ENCODE results near the gene AKR7A3.
"Not testable (repeated sequence)": the region's sequence is repeated elsewhere in the genome, so short reads cannot be mapped to it uniquely, and the experiment has no call there.

AKR7A3 gene

DNA sequence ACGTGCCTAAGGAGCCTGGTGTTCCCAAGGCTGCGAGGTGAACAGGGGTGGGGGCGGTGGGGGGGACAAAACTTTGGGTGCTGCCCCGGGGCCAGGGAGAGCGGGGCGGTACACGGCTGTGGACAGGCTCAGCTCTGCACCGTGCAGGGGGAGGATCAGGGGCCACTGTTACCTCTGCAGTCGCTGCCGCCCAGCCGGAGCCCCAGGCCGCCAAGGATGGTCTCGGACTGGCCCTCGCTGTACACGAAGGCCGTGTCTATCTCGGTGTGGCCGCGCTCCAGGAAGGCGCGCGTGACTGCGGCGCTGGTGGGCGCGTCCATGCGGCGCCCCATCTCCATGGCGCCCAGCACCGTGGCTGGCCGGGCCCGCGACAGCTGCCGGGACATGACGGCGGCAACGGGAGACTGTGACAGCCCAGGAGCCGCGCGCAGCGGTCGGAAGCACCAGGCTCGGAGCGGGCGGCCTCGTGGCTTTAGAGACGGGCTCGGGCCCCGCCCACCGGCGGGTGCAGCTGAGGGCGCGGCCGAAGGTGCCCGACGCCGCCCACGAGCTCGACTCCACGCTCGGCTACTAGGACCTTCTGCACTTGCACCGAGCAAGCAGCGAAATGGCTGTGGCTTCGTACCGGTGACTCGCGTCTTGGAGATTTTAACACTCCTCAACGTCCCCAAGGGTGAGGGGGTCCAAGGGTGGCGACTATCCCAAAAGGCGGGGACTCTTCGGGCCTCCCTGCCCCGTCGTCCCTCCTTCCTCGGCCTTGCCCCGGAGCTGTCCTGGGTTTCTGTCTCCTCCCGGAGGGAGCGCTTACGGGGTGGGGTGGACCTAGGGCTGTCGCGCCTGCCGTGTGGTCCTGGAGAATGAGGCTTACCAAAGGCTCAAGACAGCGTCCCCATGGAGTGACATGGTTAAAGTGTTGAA is at the start of gene AKR7A3:
TSS of gene AKR7A3 (minus strand) at position 447 of the 918 bp plus-strand sequence. CDS start at position 386, 61 bp downstream.
- FAIRE-seq, result not testable (repeated sequence)

DNA sequence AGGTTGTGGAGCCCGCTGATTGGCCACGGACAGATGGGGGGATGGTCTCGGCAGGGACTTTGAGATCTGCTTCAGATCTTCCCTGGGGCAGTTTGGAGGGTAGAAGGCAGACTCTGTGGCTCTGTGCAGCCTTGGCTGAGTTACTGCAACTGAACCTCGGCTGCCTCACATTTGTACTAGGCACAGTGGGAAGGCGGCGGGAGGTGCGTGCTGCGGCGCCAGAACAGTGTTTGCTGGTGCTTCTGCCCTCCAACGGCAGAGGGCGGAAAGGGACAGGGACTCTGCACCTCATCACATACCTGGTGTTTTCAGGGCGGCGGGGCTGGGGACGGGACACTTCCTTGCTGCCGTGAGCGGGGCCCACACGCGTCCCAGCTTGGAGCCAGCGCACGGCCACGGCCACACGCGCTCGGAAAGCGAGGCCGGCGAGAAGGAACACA is 49.8 kb upstream of the AKR7A3 start:
- no peak for FAIRE-seq

DNA sequence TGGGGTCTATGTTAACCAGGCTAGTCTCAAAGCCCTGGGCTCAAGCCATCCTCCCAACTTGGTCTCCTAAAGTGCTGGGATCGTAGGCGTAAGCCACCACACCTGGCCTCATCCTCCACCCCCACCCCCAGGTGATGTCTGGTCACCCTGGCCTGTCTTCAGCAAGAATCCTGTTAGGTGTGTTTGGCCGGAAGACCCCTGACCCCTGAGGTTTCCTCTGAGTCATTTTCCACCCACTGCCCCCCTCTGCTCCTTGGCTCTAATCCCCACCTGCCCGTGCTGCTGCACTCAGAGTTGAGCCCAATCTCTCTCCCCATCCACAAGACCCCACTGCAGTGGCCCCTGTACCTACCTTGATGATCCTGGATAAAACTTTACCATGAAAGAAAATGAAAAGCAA is 48.7 kb upstream of the AKR7A3 start:
- FAIRE-seq, result no peak

DNA sequence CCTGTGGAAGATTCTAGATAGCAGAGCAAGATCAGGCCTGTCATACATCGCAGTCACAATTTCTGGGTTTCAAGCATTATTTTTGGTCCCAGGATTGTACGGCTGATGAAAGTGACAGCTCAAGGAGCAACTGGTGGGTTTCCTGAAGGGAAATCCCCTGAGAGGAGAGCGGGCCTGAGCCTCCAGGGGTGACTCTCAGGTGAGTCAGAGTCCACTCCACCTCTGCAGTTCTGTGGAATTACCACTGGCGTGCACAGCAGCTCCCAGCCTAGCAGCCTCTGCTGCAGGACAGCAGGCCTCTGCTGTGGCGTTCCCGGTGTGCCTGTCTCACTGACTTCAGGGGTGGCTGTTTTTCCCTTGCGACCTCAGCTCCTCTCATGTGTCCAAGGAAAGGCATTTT is 48.0 kb upstream of the AKR7A3 start:
- no peak for FAIRE-seq

DNA sequence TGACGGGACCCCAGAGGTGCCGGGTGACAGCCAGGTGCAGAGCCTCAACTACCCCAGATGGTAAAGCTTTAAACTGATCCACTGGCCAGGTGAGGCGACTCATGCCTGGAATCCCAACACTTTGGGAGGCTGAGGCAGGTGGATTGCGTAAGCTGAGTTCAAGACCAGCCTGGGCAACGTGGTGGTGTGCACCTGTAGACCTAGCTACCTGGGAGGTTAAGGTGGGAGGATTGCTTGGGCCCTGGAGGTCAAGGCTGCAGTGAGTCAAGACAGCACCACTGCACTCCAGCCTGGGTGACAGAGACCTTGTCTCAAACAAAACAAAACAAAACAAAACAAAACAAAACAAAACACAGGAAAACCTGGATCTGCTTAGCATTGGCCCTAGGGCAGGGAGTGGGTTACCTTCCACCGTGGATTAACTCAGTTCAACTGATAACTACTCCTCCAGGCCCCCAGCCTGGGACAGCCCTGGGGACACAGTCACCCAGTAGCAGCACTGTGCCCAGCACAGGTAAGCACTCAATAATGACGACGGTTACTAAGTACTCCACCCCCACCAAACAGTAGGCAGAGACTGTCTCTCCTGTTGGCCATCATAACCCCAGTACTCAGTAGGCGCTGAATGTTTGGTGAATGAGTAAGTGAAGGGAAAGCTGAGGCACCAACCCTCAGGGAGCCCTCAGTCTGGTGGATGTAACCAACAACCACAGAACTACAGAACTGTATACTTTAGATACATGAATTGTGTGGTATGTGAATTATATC is 45.2 kb upstream of the AKR7A3 start:
- no peak for FAIRE-seq

DNA sequence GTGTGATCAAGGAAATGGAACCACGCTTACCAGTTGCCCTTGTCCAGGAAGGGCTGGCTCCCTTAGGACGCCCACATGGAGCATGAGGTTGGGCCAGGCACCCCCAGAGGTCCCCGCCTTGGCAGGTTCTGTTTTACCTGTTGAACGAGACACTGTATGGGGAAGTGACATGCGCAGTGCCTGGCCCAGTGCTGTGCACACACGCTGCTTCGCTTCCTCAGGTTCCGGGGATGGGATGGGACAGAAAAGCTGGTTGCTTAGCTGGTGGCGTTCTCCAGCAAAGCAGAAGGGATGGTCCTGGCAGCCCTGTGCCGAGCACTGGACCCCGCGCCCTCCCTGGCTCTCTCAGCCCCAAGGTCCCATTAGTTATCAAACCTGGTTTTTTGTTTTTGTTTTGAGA is 44.3 kb upstream of the AKR7A3 start:
- FAIRE-seq, result no peak

DNA sequence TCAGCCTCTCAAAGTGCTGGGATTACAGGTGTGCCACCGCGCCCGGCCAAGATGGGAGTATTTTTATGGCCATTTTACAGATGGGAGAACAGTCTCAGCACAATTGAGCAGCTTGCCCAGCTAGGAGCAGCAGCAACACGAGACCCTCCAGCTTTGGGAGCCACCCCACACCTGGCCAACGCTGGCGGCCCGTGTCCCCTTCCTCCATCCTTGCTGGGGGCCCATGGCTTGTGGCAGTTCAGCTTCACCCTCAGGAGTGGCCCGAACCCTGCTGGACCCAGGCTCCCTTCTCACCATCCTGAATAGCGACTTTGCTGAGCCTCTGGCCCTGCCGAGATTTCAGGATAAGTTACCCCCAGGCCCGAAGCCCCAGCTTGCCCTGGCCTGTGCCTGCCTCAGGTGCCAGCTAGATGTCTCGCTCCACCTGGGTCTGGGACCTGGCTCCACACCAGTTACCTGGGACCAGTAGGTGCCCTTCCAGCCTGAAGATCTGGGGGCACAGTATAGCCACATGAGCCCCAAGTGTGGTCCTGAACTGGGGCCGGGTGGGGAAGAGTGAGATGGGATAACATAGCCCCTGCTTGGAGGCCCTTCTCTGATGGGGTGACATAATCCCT is 42.8 kb upstream of the AKR7A3 start:
- no peak for FAIRE-seq

DNA sequence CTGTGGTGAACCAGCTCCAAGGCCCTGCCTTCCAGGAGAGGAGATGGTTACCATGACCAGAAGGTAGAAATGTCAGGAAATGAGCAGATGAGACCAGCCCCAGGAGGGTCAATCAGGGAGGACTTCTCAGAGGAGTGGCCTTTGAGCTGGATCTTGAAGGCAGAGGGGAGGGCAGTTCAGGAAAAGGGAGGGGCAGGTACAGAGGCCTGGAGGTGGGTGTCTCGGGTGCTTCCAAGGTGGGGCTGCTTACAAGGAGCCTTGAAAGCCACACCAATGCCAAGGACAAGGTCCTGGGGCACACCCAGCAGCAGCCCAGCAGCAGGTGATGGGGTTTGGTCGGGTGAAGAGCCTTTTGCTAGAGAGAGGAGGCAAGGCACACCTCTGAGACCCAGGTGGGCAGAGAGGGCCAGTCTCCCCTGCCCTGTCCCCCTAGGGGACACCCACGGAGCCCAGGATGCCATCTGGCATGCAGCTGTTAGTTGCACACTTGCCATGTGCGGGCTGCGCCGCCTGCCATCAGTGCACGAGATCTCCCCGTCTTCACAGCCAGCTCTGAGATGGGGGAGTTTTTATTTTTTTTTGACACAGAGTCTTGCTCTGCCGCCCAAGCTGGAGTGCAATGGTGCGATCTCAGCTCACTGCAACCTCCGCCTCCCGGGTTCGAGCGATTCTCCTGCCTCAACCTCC is 42.0 kb upstream of the AKR7A3 start:
- FAIRE-seq, result no peak

DNA sequence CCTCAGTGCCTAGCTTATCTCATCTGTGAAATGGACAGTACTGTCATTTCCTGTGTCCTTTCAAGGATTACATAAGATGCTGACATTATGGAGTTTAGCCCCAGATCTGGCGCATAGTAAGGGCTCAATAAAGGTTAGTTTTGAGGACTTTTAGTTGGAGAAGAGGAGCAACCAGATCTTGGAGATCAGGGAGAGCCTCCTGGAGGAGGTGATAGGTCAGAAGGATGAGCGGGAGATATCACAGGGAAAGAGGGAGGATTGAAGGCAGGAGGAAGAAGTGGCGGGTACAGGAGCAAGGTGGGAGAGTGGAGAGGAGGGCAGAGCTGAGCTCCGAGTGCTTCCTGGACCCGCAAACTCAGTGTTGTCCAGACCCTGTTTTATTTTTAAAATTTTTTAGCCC is 41.0 kb upstream of the AKR7A3 start:
- FAIRE-seq, result no peak

DNA sequence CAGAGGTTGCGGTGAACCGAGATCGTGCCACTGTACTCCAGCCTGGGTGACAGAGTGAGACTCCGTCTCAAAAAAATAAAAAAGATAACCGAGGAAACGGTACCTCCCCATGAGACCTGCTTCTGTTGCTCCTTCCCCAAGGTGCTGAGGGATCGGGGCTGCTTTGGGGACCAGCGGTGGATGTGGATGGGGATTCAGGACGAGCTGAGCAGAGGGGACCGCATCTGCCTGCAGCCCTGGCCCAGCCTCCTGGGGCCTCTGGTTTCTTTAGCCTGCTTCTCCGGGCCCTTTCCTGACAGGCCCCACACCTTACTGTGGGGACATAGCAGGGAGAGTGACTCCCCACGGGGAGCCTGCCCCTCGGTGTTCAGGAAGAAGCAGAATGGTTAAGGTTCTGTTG is 40.6 kb upstream of the AKR7A3 start:
- no peak for FAIRE-seq

DNA sequence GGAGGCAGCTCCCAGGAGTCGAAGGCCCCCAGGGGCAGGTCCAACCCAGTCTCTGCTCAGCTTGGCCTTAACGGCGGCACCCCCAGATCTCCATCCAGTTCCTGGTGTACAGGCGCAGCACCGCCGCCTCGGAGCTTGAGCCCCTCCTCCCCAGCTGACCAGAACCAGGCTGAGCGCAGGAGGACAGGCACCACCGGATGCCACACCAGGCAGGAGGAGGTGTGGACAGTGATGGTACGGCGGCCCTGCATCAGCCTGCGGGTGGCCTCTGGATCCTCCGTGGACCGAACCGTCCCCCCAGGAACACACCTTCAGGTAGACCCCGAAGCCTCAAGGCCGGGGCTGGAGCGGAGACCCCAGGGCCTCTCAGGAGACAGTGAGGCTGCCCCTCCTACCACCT is 39.9 kb upstream of the AKR7A3 start:
- no peak for FAIRE-seq

DNA sequence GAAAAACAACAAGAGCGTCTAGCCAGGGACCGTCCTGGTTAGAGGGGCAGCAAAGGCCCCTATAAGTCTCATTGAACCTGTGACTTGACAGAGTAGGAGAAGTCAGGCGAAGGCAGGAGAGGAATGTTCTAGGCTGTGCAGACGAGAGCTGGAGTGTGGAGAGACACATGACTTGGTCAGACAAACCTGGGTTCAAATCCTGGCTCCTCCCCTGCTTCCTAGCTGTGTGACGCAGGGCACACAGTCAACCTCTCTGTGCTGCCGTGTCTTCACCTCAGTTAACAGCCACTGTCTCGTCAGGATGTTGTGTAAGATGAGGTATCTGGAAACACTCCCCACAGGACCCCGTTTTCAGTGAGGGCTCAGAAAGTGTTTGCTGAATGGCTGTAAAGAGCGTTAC is 39.2 kb upstream of the AKR7A3 start:
- no peak for FAIRE-seq

DNA sequence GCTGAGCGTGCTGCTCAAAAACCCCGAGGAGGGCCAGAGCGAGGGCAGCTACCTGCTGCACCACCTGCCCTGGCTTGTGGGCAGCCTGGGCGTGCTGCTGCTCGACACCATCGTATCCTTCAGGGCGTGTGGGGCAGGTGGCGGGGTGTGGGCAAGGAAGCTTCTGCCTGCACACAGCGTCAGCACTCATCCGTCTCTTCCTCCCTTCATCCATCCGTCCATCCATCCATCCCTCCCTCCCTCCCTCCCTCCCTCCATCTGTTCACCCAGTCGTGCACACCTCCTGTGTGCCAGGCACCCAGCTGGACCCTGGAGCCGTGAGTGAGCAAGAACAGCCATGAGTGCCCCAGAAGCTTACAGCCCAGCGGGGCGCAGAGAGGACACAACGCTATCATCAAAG is 38.7 kb upstream of the AKR7A3 start:
- FAIRE-seq, result no peak

DNA sequence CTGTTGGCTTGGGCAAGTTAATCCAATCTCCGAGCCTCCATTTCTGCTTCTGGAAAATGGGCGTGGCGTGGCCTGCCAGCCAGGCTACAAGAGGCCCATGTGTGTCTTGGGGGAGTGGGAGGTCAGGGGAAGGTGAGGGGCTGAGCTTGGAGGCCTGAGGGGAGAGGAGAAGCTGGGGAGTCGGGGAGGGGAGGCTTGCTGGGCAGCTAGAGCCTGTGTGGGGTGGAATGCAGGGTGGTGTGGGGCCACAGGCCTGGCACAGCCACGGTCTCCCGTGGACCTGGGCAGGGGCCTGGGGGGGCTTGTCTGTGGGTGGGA is 38.1 kb upstream of the AKR7A3 start:
- FAIRE-seq, result no peak

DNA sequence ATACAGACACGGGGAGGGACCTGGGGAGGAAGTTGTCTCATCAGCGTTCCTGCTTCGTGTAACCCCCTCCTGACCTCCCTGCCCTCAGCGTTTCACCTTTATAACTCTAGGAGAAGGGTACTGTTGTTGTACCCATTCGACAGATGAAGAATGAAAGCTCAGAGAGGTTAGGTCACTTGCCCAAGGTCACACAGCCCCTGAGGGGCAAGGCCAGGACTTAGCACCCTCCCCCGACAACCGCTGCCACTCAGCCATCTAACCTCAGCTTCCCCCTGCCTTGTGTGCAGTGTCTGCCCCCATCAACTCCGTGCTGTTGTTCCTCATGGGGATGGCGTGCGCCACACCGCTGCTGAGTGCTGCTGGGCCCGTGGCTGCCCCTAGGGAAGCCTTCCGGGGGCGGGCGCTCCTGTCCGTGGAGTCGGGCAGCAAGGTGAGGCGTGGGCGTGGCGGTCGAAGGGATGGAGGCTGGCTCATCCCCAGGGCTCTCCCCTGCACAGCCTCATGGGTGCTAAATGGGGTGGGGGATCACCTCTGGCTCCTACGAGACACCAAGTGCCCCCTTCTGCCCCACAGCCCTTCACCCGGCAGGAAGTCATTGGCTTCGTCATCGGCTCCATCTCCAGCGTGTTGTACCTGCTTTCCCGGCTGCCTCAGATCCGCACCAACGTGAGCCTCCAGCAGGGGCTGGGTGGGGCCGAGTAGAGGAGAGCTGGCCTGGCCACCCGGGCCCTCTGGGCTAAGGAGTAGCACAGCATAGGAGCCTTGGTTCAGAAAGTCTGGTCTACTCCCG is 37.6 kb upstream of the AKR7A3 start:
- no peak for FAIRE-seq

DNA sequence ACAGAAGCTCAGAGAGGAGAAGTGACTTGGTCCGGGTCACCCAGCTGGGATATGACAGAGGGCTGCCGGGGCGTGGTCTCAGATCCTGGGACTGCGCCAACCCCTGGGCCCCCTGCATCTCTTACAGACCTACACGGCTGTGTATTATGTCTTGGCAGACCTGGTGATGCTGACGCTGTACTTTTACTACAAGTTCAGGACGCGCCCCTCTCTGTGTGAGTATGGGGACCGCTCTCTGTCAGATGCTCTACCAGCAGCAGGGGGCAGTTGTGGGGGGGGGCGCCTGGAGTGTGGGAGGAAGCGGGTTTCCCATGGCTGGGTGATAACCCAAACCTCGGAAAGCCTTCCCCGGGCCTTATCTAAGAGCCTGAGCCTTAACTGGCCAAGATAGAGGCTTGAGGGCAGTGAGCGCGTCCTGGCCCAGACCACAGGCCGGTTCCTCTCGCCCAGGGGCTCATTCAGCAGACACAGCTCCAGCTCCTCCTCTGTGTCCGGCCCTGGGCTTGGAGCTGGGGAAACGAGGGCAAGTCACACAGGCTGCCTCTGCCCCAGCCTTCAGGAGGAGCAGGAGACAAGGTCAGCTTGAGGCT is 36.9 kb upstream of the AKR7A3 start:
- no peak for FAIRE-seq

DNA sequence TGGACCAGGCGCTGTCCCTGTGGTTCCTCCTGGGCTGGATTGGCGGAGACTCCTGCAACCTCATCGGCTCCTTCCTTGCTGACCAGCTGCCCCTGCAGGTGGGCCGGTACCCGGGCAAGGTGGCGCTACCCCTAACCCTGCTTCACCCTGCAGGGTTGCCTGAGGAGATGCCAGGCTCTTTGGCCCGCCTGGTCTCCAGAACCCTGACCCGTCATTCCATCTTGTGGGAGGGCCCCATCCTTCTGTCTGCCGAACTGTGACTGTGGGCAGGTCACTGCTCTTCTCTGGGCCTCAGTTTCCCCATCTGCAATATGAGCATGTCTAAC is 36.1 kb upstream of the AKR7A3 start:
- FAIRE-seq, result no peak

DNA sequence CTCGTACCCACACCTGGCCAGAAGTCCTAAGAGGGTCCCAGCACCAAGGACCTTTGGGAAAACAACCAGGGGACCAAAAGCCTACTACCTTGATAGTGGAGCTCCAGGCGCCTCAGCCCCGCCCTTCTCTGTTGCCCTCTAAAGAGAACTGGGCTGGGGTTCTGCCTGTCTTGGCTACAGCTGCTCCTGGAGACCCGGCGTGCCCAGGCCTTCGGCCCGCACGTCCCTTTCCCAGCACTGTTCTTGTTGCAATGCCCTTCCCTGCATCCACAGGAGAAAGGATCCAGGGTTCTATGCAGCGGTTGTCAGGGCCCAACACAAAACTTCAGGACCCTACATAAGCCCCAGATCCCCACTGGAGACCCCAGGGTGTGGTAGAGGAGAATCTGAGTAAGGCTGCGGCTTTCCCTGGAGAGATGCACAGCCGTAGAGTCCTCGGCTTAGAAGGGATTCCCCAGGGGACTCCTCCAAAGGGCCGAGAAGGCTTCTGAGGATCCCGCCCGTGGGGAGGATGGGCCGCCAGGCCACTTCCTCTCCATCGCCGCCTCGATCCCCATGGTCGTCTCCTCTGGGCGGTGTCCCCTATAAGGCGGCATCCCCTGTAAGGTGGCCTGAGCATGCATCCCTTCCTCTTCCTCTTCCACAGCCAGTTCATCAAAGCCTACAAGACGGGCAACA is 35.6 kb upstream of the AKR7A3 start:
- FAIRE-seq, result no peak

DNA sequence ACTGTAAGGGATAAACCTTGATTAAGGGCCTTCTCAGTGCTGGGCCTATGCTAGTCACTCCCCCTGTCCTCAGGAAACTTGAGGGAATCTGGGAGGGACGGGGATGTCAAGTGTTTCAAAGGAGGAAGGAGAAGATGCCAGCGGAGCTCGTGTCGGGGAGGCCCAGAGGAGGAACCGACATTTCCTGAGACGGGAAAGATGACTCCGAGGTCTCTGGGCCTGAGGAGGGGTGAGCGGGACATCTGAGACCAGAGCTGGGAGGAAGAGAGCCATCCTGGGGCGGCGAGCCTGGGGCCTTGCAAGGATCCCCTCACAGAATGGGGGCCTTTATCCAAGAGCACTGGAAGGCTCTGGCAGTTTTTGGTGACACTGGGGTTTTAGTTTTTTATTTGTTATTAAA is 33.9 kb upstream of the AKR7A3 start:
- no peak for FAIRE-seq

DNA sequence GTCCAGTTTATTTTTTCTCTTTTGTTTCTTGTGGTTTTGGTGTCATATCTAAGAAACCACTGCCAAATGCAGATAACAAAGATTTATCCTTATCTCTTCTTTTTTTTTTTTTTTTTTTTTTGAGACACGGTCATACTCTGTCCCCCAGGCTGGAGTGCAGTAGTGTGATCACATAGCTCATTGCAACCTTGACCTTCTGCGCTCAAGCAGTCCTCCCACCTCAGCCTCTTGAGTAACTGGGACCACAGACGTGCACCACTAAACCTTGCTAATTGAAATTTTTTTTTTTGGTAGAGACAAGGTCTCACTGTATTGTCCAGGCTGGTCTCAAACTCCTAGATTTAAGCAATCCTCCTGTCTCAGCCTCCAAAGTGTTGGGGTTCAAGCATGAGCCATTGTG is 32.5 kb upstream of the AKR7A3 start:
- no peak for FAIRE-seq

DNA sequence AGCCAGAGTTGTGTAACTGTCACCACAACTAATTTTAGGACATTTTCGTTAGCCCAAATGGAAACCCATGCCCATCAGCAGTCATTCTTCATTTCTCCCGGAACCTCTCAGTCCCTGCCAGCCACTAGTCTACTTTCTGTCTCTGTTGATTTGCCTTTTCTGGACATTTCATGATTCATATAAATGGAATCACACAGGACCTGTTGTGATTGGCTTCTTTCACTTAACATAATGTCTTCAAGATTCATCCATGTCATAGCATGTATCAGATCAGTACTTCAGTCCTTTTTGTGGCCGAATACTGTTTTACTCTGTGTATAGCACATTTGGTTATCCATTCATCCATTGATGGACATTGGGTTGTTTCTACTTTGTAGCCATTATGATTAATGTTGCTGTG is 30.6 kb upstream of the AKR7A3 start:
- no peak for FAIRE-seq

Measured in G401.6 (cell line).